ENCODE data around the gene BMP4.

Gene BMP4

DNA sequence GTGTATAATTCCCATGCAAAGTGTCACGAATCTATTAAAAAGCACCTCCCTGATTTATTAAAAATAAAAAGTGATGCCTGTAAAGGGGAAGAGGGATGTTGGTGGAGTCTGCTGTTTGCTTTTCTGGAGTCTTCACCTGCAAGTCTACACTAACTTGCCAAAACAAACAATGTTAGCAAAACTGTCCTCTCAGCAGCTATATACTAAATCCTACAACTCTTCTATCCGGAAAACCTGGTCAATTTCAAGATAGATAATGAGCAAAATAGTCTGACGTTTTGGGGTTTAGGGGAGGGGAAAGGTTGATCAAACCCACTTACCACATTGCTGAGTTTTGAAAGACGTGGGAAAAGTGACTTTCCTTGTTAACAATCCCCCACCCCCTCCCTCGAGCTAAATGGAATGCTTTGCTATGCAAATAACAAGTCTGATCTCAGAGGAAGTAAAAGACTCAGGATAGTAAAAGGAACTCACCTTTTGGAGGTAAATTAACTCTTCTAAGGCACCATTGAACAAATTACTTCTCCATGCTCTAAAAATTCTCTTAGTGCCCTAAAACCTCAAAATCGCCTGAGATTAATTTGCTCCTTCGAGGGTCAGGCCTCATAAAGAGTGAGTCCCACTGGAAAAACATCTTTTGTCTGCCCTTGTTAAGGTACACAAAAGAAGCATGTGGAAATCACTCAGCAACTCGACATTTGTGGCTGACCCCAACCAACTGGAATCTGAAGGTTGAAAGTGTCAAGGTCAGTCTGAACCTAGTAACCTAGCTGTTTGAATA lies 13.5 kb downstream of the BMP4 start:
- Histone ChIP-seq H3K9me3 (no peaks in the 10 kb centered on the region), H3K36me3 (no peaks in the 10 kb centered on the region), H3K27ac (no peak overlapping the region), H3K4me1 (ENCODE audit: control insufficient read depth in 1 of 2, insufficient read depth in 1 of 2, low read depth in 1 of 2, low read length in 1 of 2) (no peaks in the 10 kb centered on the region), H3K27me3 (peaks cover 72% of the 10 kb centered on the region), H3K4me3 (ENCODE audit: low read depth in 1 of 2, low read length in 1 of 2) (no peak overlapping the region)
- TF ChIP-seq, protein P1, sequence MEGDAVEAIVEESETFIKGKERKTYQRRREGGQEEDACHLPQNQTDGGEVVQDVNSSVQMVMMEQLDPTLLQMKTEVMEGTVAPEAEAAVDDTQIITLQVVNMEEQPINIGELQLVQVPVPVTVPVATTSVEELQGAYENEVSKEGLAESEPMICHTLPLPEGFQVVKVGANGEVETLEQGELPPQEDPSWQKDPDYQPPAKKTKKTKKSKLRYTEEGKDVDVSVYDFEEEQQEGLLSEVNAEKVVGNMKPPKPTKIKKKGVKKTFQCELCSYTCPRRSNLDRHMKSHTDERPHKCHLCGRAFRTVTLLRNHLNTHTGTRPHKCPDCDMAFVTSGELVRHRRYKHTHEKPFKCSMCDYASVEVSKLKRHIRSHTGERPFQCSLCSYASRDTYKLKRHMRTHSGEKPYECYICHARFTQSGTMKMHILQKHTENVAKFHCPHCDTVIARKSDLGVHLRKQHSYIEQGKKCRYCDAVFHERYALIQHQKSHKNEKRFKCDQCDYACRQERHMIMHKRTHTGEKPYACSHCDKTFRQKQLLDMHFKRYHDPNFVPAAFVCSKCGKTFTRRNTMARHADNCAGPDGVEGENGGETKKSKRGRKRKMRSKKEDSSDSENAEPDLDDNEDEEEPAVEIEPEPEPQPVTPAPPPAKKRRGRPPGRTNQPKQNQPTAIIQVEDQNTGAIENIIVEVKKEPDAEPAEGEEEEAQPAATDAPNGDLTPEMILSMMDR (IDR thresholded peaks at IDR 0.05): no peak

DNA sequence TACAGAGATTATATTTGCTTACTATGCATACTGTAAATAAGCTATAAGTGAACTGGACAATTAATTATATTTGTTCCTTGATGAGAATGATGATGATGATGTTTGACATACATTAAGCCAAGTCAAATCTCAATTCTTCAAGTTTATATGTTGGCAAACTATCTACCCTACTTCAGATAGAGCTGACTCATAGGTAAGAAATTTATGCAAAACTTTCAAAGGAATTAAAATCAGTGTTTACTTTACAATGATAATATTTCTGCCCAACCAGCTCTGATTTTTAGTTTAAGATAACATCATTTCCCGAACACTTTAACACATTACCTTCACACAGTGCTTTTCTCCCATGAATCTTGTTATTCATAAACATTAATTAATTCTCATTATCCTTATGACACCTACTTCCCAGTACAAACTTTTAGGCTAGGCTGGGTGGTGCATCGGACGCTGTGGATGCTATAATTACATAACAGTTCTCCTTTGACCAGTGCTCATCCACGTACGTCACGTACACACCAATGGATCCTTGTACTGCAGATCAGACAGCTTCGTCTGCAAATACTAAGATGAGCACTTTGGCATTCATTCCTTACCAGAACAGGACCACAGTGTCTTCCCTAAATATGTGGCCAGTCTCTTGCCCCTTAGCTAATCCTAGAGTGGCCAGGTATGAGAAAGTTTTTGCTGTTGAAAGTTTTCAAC lies 18.3 kb downstream of the BMP4 start:
- H3K4me1 ChIP-seq (ENCODE audit: control insufficient read depth in 1 of 2, insufficient read depth in 1 of 2, low read depth in 1 of 2, low read length in 1 of 2): no peaks in the 10 kb centered on the region
- TF ChIP-seq, protein P1 (IDR thresholded peaks at IDR 0.05): no peak
- H3K27me3 ChIP-seq: peaks cover 23% of the 10 kb centered on the region
- no peak overlapping the region for H3K4me3 ChIP-seq (ENCODE audit: low read depth in 1 of 2, low read length in 1 of 2)
- H3K27ac ChIP-seq: no peak overlapping the region
- H3K9me3 ChIP-seq: no peaks in the 10 kb centered on the region
- no peaks in the 10 kb centered on the region for H3K36me3 ChIP-seq

DNA sequence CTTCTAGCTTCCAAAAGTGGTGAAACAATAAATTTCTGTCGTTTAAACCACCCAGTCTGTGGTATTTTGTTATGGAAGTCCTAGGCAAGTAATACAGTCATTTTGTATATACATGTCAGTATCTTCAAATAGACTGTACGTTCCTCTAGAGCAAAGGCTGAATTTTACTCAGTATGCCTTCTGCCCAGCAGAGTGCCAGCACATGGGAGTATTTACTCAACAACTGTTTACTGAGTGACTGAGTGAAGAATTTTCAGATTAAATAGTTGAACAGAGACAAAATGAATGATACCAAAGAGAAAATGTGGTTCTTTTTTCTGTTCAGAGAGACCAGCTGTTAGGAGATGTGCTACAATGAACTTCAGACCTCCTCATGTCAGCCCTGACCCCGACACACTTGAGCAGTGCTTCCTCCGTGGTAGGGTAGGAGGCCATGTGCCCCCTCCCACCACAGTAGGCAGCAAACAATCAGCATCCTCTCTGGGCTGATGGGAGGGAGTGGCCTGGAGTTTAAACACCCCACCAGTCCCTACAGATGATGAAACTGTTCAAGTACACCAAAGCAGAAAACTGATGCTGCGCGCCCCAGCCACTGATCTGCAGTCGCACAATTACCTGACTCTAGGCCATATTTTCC lies 21.7 kb downstream of the BMP4 start:
- no peaks in the 10 kb centered on the region for H3K9me3 ChIP-seq
- TF ChIP-seq, protein P1 (IDR thresholded peaks at IDR 0.05): no peak
- H3K4me3 ChIP-seq (ENCODE audit: low read depth in 1 of 2, low read length in 1 of 2): no peak overlapping the region
- no peaks in the 10 kb centered on the region for H3K4me1 ChIP-seq (ENCODE audit: control insufficient read depth in 1 of 2, insufficient read depth in 1 of 2, low read depth in 1 of 2, low read length in 1 of 2)
- H3K36me3 ChIP-seq: no peaks in the 10 kb centered on the region
- no peak overlapping the region for H3K27ac ChIP-seq
- peaks cover 6% of the 10 kb centered on the region for H3K27me3 ChIP-seq

DNA sequence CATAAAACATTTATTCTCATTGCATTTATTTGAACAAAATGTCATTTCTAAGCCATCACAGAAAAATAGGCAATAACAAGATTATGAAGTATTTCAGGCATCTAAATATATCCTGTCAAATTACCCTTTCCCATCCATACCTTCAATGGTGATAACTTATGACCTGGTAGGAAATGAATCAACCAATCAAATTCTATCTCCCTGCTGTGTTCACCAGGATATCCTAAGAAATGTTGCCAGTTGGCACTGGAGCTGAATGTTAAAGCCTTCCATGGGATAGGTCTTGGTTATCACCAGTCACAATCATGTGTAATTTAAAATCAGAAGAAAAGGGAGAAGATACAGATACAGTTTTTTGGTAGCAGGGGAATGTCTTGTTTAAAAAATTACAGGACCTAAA lies 23.7 kb downstream of the BMP4 start:
- no peaks in the 10 kb centered on the region for H3K27me3 ChIP-seq
- H3K4me1 ChIP-seq (ENCODE audit: control insufficient read depth in 1 of 2, insufficient read depth in 1 of 2, low read depth in 1 of 2, low read length in 1 of 2): no peaks in the 10 kb centered on the region
- H3K27ac ChIP-seq: no peak overlapping the region
- no peaks in the 10 kb centered on the region for H3K36me3 ChIP-seq
- no peaks in the 10 kb centered on the region for H3K9me3 ChIP-seq
- no peak overlapping the region for H3K4me3 ChIP-seq (ENCODE audit: low read depth in 1 of 2, low read length in 1 of 2)
- TF ChIP-seq, protein P1 (IDR thresholded peaks at IDR 0.05): no peak

DNA sequence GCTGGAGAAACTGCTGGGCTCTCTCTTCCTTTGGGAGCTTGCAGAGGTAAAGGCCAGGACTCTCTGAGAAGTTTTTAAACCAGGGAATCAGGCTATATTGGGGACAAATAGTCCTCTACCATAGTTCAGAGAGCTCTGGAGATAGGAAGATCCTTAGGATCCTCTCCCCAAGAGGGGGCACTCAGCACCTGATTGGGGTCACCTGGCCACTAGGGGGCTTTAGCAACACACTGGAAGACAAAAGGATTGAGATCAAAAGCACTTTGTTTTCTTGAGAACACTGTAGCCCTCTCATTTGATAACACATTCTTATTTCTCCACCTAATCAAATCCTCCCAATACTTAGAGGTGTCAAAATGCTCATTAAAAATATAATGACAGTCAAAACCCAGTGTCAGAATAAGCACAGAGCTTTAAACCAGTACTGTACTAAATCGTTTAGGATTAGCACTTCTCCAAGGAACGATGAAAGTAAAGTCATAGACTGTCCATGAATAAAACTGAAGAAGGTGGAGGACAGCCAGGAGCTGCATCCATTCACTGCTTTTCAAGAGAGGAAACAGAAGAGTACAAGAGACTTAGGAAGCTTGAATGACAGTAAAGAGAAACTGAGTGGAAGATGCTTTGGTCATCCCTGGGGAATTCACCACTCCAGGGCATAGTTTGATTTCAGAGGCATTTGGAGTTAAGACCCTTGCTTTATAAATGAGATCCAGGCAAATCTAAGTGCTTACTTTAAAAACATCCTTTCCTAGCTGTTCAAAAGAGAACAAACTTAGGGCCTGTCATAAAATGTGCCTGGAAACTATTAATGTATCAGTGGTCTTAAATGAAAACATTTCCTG lies 26.5 kb downstream of the BMP4 start:
- Histone ChIP-seq H3K27ac (no peak overlapping the region), H3K27me3 (no peaks in the 10 kb centered on the region), H3K36me3 (no peaks in the 10 kb centered on the region), H3K4me3 (ENCODE audit: low read depth in 1 of 2, low read length in 1 of 2) (no peak overlapping the region), H3K4me1 (ENCODE audit: control insufficient read depth in 1 of 2, insufficient read depth in 1 of 2, low read depth in 1 of 2, low read length in 1 of 2) (no peaks in the 10 kb centered on the region), H3K9me3 (no peaks in the 10 kb centered on the region)
- TF ChIP-seq, protein P1 (IDR thresholded peaks at IDR 0.05): no peak

Data from neutrophil (primary cell).